GM18519 (cell line): ENCODE results near the gene ZNF423.

Source experiments
- ATAC-seq: cut with Tn5 transposase; IDR thresholded peaks from one replicate; pipeline ENCODE4 v1.9.1; 2021; ENCODE audit warnings: mild to moderate bottlenecking, moderate library complexity; ENCODE audit not compliant: unreplicated experiment, low FRiP score

Gene ZNF423

DNA sequence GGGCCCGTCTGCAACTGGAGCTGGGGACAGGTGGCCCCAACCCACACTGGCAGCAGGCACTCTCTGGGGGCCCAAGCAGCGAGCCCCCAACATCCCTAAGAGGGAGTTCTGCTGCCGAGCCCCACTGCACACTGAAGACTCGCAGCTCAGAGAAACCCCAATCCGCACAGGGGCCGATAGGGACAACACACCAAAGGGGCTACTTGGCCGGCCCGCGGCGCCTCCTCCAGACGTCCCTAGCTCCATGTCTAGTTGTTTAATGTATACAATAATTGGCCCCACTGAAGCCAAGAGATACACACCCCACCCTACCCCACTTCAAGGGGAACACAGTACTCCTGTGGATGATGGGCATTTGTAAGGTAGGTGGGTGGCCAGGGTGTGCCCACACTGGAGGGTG lies 62.7 kb downstream of the ZNF423 start:
- no peak for ATAC-seq

DNA sequence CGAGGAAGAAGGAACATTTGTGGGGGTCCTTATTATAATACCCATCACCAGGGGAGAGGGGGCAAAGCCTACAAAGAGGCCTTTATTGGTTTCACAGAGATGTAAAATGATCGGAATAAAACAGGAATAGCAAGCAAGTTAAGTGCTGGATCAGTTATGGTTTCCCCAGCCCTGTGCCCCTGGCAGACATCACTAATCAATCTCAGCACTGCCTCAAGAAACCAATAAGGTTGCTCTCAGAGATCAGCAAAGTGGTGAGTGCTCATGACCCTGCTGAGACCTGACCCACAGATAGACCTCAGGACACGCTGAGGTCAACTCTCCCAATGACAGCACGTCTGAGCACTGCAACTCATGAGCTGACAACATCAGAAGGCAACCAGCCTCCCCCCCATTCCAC lies 66.3 kb downstream of the ZNF423 start:
- ATAC-seq = no peak

DNA sequence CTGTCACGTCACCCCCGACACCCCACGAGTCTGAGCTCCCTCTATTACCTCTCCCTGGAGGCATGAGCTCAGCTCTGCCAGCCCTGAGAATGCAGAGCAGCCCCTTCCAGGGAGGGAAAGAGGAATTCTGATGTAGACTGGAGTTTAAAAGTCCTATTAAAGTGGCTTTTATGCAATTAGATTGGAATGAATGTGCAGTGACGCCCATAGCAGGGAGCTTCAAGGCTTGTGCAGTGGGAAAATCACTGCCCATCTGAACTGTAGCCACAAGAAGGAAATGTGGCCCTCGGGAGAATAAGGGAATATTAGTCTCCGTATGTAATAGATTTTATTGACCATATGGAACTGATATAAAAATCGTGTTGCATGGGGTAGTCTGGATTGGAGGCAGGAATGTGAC lies 66.9 kb downstream of the ZNF423 start:
- ATAC-seq = no peak

DNA sequence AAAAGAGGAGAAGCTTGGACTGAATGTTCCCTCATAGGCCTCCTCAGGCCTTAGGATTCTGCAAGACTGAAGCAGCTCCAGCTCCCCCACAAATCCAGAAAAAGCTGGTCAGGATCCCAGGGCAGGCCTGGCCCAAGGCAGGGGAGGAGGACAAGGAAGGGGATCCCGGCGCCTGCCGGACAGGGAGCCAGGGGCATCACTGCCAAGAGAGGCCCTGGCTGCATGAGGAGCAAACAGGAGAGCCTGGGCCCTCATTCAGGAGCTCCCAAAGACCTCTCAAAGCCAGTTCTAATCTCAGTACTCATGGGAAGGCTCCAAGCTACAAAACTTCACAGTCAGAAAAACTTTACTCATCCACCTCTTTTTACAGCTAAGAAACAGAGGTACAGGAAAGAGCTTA lies 67.3 kb downstream of the ZNF423 start:
- ATAC-seq = no peak

DNA sequence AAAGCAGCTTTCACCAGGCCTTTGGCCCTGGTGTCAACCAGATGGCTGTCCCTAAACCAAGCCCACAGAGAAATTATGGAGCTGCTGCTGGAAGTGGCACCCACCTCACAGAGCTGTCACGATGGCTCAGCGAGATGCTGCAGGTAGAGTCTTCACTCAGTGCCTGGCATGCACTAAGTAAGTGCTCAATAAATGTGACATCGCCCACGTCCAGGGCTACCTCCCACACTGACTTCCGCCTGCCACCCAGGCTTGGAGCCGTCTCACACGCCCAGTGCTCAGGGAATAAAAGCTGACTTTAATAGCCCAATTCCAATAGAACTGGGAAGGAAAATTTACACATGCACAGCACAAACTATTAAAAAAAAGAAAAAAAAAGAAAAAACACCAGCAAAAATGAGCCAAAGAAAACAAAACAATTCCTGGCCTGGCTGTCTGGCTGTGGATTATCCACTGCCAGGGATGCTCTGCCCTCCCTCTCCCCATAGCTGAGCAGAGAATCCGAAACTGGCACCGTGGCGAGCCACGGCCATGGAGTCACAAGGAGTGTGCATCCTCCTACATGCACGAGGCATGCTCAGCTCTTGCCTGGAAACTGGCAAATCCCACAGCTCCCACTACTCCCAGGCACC lies 68.9 kb downstream of the ZNF423 start:
- ATAC-seq = no peak

DNA sequence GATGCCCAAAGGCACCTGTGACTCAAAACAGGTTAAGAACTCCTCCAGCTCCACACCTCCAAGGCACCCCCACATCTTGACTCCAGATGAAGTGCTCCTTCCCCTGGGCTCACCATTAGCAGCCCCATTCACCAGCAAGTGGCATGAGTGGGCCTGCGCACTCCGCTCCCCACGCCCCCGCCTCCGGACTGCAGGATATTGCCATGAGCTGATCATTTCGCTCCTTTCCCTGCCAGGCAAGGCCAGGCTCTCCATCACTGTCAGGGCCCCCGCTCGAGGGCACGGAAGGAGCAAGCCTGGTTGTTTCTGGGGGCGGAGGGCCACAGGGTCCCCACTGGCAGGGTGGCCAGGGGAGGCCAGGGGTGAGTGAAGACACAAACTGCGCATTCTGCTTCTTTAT lies 69.9 kb downstream of the ZNF423 start:
- ATAC-seq = no peak

DNA sequence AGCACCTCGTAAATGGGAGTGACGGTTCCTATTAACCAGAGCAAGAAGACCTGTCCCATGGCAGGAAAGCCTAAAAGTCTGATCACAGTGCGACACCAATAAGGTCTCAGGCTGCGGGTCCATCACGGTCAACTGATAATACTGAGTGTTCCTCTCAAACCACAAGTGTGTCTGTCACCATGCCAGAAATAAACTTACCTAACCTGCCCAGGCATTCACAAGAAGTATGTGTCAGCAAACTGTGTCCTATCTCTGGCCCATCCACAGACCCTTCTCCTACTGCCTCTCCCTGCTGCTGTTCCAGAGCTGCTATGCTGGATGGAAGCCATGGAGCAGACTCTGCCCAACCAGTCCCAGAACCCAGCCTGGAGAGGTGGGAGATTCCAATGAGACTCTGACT lies 73.5 kb downstream of the ZNF423 start:
- ATAC-seq = no peak

DNA sequence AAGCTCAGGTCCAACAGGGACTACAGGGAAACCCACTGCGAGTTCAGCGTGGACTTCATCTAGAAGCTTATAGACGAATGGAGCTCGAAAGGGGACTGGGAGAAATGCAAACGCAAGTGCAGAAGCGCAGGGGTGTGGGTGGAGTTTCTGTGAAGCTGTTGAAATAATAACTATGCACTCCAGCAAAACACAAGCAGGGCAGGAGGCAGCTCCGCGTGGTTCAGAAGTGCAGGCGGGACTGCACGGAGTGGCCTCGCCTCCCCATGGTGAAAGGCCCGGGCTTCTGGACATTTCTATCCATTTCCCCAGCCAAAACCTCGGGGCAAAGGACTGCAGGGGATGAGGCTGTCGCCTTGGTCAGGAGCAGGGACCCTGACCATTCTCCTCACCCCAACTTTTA lies 74.5 kb downstream of the ZNF423 start:
- ATAC-seq = no peak

DNA sequence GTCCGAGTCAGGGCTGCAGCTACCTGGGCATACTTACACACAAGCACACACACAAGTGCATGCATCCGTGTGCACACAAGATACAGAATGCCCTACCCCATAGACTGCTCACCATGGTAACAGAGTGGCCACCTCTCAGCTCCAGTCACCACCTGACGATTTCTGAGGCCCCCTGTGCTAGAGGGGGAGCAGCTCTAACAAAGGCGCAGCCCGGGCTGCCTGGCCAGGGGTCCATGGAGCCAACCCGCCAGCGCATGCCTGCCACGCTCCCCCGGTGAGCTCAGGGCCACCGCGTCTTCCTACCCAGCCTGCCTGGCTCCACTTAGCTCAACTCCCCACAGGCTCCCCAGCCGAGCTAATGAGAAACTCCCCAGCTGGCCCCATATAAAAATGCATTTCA lies 75.5 kb downstream of the ZNF423 start:
- ATAC-seq = no peak

DNA sequence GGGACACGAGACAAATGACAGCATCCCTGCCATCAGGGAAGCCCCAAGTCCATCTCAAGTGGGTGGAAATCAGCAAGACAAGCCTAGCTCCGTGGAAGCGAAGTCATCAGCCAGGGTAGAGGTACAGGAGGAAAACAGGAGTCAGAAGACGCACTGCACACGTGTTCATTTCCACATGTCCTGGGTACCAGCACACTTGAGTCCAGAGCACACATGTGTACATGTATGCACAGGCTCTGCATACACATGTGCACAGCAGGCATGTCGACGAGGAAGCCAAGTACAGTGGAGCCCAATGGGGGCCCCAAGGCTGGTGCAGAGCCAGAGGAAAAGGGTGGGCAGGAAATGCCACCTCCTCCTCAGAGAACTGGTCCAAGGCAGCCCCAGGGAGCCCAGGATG lies 75.9 kb downstream of the ZNF423 start:
- ATAC-seq = no peak

DNA sequence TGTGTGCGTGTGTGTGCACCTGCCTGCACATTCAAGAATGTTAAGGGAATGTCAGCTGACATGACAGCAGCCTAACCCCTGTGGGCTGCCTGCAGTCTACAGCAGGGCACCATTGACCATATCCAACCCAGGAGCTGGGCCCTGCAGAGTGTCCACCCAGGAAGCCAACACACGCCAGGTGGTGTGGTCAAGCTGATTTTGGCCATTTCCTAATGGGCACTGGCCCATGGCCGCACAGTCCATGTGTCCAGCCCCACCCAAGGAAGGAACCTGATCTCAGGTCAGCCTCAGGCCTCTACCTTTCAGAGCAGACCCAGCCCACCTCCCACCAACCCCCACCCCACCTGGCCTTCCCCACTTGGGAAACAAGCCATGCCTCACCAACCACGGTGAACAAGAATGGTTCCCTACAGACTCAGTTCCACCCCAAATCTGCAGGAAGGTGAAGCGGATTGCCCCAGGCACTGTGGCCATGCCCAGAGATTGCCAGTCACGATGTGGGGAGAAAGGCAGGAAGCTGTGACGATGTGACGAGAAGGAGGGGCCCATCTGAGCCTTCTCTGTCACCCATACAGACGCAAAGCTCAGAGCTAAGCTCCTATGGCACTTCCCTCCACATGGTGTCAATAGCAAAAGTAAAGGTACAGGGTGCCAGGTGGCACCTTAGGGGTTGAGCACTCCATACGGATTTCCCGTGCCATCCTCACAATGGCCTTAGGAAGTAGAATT lies 77.5 kb downstream of the ZNF423 start:
- ATAC-seq = no peak

DNA sequence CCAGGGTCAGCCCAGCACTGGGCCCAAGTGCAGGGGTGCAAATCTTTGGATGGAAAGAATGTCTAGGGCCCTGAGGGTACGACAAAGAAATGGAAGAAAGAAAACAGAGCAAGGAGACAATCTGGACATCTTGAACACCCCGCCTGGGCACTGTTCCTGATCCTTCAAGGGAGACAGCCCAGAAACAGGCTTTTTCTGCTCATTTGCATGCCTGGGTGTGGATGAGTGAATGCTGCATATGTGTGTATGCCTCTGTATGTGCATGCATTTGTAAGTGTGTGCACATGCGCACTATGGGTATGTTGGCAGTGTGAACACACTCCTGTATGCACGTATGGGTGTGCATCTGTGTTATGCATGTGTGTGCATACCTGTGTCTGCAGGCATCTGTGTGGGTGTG lies 79.2 kb downstream of the ZNF423 start:
- ATAC-seq = no peak

DNA sequence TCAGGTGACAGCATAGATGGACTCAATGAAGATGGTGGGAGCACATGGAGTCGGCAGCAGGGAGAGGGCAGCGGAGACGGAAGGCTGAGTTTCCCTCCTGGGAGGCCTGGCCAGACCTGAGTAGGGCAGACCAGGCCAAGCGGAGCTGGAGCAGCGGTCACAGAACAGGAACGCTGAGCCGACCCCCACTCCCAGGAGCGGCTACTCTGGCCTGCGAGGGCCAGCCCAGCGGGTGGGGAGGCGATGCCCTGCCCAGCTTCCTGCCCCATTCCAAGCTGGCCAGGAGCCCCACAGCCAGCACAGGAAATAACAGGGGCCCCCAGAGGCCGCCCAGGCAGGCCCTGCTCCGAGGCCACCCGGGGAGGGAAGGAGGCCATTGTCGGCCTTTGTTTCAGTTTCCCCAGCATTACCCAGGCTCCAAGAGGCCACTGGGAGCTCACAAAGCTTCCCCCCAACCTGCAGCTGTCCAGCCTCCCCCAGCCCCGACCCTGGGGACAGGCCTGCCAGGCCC lies 79.8 kb downstream of the ZNF423 start:
- no peak for ATAC-seq

DNA sequence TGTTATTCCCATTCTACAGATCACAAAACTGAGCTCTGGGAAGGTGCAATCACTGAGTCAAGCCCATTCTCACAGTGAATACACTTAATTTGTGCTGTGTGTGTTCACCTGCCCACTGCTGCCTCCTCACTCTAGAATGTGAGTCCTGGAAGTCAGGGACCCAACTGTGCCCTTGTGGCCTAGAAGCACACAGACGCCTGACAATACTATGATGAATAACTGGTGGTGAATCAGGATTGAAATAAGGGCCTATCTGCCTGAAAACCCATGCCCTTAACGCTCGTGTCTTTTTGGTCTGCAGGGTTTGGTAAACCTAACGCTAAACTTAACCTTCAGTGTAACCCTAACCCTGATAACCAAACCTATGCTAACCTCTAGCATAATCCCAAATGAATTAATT lies 80.3 kb downstream of the ZNF423 start:
- ATAC-seq = no peak

DNA sequence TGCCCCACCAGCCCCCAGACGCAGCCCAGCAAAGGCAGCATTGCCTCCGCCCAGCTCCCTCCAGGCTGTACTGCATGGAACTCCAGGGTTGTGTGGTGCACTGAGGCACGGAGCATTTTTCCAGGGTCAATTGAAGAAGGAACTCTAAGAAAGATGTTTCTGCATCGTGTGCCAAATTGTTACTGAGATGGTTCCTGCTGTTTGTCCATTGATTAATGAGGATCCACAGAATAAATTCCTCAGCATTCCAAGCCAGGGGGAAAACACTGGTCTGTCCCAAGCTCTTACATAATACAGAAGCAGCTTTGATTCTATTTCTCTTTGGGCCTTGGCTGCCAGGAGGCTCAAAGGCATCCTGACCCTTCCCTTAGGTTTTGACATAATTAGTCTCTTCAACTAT lies 80.9 kb downstream of the ZNF423 start:
- ATAC-seq = no peak

DNA sequence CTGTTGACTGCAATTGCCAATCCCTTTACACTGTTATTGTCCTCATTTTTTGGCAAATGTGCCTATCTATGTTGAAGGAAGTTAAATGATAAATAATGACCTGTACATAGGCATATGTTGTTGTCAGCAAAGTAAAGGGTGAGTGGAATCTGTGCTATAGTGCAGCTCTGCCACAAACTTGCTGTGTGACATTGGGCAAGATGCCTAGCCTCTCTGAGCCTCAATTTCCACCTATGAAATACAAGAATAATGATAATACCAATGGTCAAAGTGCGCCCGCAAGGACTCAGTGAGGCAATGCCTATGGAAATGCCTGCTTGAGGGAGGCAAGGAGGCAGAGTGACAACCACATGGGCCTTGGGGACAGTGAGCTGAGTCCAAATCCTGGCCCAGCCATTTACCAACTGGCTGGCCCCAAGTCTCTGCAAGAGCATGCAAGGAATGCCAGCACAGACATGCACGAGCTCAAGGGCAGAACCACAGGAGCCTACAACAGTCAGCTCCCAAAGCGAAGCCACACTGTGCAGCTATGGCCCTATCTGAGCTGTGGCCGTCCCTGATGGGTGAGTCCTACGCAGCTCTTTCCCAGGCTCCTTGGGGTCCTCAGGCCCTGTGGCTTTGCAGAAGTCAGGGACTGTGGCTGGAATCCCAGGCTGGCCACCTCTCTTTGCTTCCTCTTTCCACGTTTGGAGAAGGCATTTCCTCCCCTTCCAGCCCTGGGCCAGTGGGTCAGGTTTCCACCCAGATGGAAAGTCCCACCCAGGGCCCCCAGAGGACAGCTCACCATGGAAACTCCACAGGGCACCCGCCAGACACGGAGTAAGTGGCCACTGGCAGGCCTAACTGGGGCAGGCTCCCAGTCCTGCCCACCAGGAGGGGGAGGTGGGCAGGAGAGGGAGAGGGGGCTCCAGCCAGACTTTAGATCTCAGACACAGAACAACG lies 82.1 kb downstream of the ZNF423 start:
- no peak for ATAC-seq

DNA sequence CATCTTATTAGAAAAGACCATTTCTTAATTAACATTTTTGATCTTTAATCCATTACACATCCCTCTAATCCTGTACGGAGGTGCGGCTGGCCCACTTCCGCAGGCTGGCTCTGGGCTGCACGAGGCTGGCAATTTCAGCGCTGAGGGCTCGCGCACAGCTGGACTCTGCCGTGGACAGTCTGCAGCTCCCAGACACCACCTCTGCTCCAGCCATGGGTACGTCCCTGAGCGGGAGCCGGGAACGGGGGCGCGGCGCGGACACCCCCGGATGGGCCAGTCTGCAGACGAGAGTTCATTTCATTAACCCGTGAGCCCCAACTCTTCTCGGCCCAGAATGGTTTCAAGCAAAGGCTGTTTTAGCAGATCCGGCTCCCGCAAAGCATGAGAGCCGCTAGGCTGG lies 87.9 kb downstream of the ZNF423 start:
- ATAC-seq = no peak

DNA sequence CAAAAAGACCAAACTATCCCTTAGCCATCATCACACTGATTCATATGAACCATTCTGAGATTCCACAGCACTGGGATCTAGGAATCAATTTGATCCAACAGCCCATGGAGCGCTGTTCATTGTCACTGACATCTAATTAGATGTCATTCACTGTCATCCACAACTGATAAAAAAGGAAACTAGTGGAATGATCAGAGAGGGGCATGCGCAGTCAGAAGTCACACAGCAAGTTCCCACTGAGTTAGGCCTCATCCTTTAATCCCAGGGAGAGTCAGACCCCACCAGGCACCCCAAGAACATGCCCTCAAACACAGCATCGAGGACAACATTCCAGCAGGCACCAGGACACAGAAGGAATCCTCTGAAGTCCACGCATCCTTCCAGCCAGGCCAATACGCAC lies 88.5 kb downstream of the ZNF423 start:
- no peak for ATAC-seq

DNA sequence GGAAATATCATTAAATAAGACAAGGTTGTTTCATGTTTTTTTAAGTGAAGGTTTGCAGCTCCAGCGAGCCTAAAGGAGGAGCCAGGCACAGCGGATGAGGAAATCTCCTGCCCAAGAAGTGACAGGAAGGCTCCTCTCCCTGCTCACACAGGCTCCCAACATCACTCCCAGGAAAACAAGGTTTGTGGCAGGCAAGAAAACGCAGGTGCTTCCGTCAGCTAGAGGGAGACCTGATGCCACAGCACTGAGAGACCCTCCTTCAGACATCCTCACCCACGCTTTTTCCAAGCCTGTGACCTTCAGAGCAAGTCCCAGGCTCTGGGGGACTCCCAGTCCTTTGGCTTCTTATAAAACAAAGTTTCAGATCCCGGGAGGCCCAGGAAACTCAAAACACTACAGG lies 89.7 kb downstream of the ZNF423 start:
- ATAC-seq = no peak

DNA sequence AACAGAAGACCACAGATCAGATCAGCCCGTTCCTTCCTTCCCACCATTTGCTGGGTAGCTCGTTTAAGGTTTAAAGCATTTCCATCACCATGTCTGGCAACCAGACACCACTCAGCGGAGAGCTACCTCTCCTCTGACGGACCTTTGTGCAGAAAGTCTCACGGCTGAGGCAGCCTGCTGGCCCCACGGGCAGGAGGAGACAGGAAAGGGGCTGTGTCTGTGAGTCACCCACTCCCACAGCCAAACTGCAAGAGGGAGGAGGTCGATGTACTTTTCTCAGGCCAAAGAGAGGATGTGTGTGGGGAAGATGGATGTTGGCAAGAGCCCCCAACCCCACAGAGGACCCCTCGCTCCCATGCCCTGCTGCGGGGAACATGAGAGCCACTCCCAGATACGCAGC lies 92.1 kb downstream of the ZNF423 start:
- no peak for ATAC-seq

DNA sequence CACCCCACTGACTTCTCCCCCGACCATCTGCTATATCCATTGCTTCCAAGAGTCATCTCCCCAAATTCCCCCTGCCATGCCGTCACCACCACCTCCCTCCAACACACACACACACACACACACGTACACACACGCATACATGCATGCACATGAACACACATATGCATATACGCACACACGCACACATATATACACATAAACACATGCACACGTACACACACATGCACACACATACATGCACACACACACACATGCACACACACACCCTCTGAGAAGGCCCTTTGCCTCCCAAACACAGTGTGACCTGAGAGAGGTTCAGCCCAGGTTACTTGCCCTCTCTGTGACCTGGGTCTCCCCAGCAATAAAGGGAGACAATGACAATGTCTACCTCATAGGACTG lies 95.1 kb downstream of the ZNF423 start:
- ATAC-seq = no peak
